GM23338 (cell line): ENCODE measurements around the gene RTN4RL1. TPM values are rescaled to one million over a fixed set of nuclear protein-coding genes. Genes with fewer than 3 reads are reported as not detected.
A peak's percentile ranks its signal among the peaks of the same experiment; 100 is the strongest.

Experiments
- ATAC-seq: fragments of 200-7000 bp; cut with Tn5 transposase; 3 replicates; pipeline ENCODE4 v1.9.1; 2020
- DNase-seq: peaks from one replicate; pipeline ENCODE4 v3.0.0-alpha.2; 2015; ENCODE audit warnings: low spot score
- H2AFZ ChIP-seq: fragments of 200-600 bp; sonication (generic); 2 replicates; pipeline ENCODE4 v1.8.0; 2016; ENCODE audit warnings: antibody characterized with exemption, mild to moderate bottlenecking, moderate library complexity
- H3F3A ChIP-seq: fragments of 200-600 bp; sonication (generic); replicated peaks from 2 replicates; pipeline ENCODE4 v1.8.0; 2017; ENCODE audit warnings: antibody characterized with exemption, mixed run types, low read depth
- H3K27ac ChIP-seq: fragments of 200-600 bp; sonication (generic); 2 replicates; pipeline ENCODE4 v1.6.1; 2016; ENCODE audit warnings: low read depth
- H3K27me3 ChIP-seq: fragments of 200-600 bp; sonication (generic); 2 replicates; pipeline ENCODE4 v1.8.0; 2016; ENCODE audit warnings: mild to moderate bottlenecking, mixed run types, moderate library complexity; ENCODE audit not compliant: insufficient read depth
- H3K36me3 ChIP-seq: fragments of 200-600 bp; sonication (generic); 2 replicates; pipeline ENCODE4 v1.8.0; 2016; ENCODE audit warnings: mild to moderate bottlenecking; ENCODE audit not compliant: insufficient read depth
- H3K4me1 ChIP-seq: fragments of 200-600 bp; sonication (generic); 2 replicates; pipeline ENCODE4 v1.8.0; 2016; ENCODE audit warnings: mild to moderate bottlenecking, moderate library complexity; ENCODE audit not compliant: insufficient read depth
- H3K4me2 ChIP-seq: fragments of 200-600 bp; sonication (generic); 2 replicates; pipeline ENCODE4 v1.7.1; 2017; ENCODE audit warnings: mixed run types
- H3K4me3 ChIP-seq: fragments of 200-600 bp; sonication (generic); 2 replicates; pipeline ENCODE4 v1.6.1; 2016; ENCODE audit warnings: mixed run types
- H3K79me2 ChIP-seq: fragments of 200-600 bp; sonication (generic); replicated peaks from 2 replicates; pipeline ENCODE4 v1.8.0; 2017; ENCODE audit warnings: mild to moderate bottlenecking; ENCODE audit not compliant: insufficient read depth
- H3K9me2 ChIP-seq: fragments of 200-600 bp; sonication (generic); 2 replicates; pipeline ENCODE4 v1.8.0; 2017; ENCODE audit not compliant: insufficient read depth
- H4K20me1 ChIP-seq: fragments of 200-600 bp; sonication (generic); replicated peaks from 2 replicates; pipeline ENCODE4 v1.8.0; 2017; ENCODE audit warnings: mild to moderate bottlenecking; ENCODE audit not compliant: insufficient read depth
- H3K27ac Mint-ChIP-seq: 2 replicates; pipeline ENCODE4 v1.8.0; 2020; ENCODE audit warnings: inconsistent platforms, mild to moderate bottlenecking, moderate library complexity, mixed read lengths
- H3K27me3 Mint-ChIP-seq: 3 replicates; pipeline ENCODE4 v1.8.0; 2022; ENCODE audit warnings: low read depth, mild to moderate bottlenecking, moderate library complexity, mixed read lengths, inconsistent platforms; ENCODE audit not compliant: insufficient read depth, poor library complexity
- H3K36me3 Mint-ChIP-seq: 3 replicates; pipeline ENCODE4 v1.8.0; 2021; ENCODE audit warnings: low read depth, mild to moderate bottlenecking, inconsistent platforms, moderate library complexity, mixed read lengths
- H3K4me1 Mint-ChIP-seq: 3 replicates; pipeline ENCODE4 v1.8.0; 2020; ENCODE audit warnings: mild to moderate bottlenecking, inconsistent platforms, mixed read lengths
- H3K4me3 Mint-ChIP-seq: 3 replicates; pipeline ENCODE4 v1.8.0; 2021; ENCODE audit warnings: moderate library complexity, mild to moderate bottlenecking, inconsistent platforms, mixed read lengths
- H3K9me3 Mint-ChIP-seq: 3 replicates; pipeline ENCODE4 v1.8.0; 2020; ENCODE audit warnings: moderate library complexity, mild to moderate bottlenecking, inconsistent platforms, mixed read lengths
- CREB1 ChIP-seq: fragments of 250-450 bp; sonication (Bioruptor Pico); IDR thresholded peaks from 2 replicates; pipeline ENCODE4 v1.5.0; 2020; ENCODE audit warnings: low read depth, mild to moderate bottlenecking, moderate library complexity
- EZH2 ChIP-seq: fragments of 200-600 bp; sonication (generic); IDR thresholded peaks from one replicate; pipeline ENCODE4 v1.8.0; 2017; ENCODE audit warnings: antibody characterized with exemption, mild to moderate bottlenecking, low read depth; ENCODE audit not compliant: unreplicated experiment
- EZH2phosphoT487 ChIP-seq: fragments of 200-600 bp; sonication (generic); IDR thresholded peaks from one replicate; pipeline ENCODE4 v1.8.1; 2018; ENCODE audit warnings: antibody characterized with exemption; ENCODE audit not compliant: unreplicated experiment
- JUNB ChIP-seq: IDR thresholded peaks from one replicate; pipeline ENCODE4 v1.6.1; 2016; ENCODE audit warnings: antibody characterized with exemption; ENCODE audit not compliant: unreplicated experiment
- NANOG ChIP-seq: IDR thresholded peaks from 2 replicates; pipeline ENCODE4 v1.6.1; 2016; ENCODE audit warnings: antibody characterized with exemption, borderline replicate concordance
- POLR2AphosphoS5 ChIP-seq: IDR thresholded peaks from 2 replicates; pipeline ENCODE4 v1.6.1; 2016; ENCODE audit warnings: antibody characterized with exemption, low read depth
- REST ChIP-seq: IDR thresholded peaks from one replicate; pipeline ENCODE4 v1.6.1; 2018; ENCODE audit warnings: antibody characterized with exemption; ENCODE audit not compliant: unreplicated experiment
- STAT1 ChIP-seq: IDR thresholded peaks from one replicate; pipeline ENCODE4 v1.6.1; 2016; ENCODE audit warnings: antibody characterized with exemption; ENCODE audit not compliant: unreplicated experiment
- ZNF114 ChIP-seq: fragments of 250-450 bp; sonication (Bioruptor Pico); IDR thresholded peaks from 2 replicates; pipeline ENCODE4 v1.5.0; 2020; ENCODE audit warnings: mild to moderate bottlenecking, moderate library complexity
- ZNF331 ChIP-seq: fragments of 250-450 bp; sonication (Bioruptor Pico); IDR thresholded peaks from 2 replicates; pipeline ENCODE4 v1.5.0; 2020; ENCODE audit warnings: low read depth, mild to moderate bottlenecking, moderate library complexity
- polyA plus RNA-seq: library from polyadenylated mRNA; unstranded; fragments of >200 nt; fragmentation: Nextera tagmentation; extraction: Ambion mirVana; gene quantifications from 2 replicates; pipeline ENCODE4 v1.2.1, GENCODE V29; 2016
- total RNA-seq: library from RNA; depleted of rRNA; stranded (reverse); fragments of >200 nt; shearing (Covaris generic); gene quantifications from 2 replicates; pipeline ENCODE4 v1.2.3, GENCODE V29; 2014
- TF ChIP-seq, protein P1 (sequence below): IDR thresholded peaks from 2 replicates; pipeline ENCODE4 v1.6.1; 2016; ENCODE audit warnings: antibody characterized with exemption
- TF ChIP-seq, protein P2 (sequence below): fragments of 250-450 bp; sonication (Bioruptor Pico); IDR thresholded peaks from 2 replicates; pipeline ENCODE4 v1.5.0; 2020; ENCODE audit warnings: mild to moderate bottlenecking, moderate library complexity
- TF ChIP-seq, protein P3 (sequence below), 2 experiments: fragments of 200-600 bp in 1 of 2; sonication (generic) in 1 of 2; conservative IDR thresholded peaks; 2 replicates each; pipeline versions ENCODE4 v1.5.1 to v1.6.1; 2016 to 2017; ENCODE audit warnings: antibody characterized with exemption in 2 of 2, low read depth in 2 of 2, mild to moderate bottlenecking in 2 of 2, moderate library complexity in 1 of 2

Gene RTN4RL1
- total and polyA plus RNA-seq, 2 experiments from 2014 or later: 0.17 TPM; not detected in 1

GRCh38 chr17:1936766-1937165, 88.4 kb downstream of the RTN4RL1 start:
- Histone ChIP-seq H3F3A (no peaks in the 10 kb centered on the region), H3K4me1 (no peaks in the 10 kb centered on the region), H3K36me3 (no peaks in the 10 kb centered on the region), H2AFZ (peak overlapping the region; percentile 84), H3K9me2 (no peaks in the 10 kb centered on the region), H3K27me3 (no peaks in the 10 kb centered on the region), H3K27ac (no peak overlapping the region), H4K20me1 (no peaks in the 10 kb centered on the region), H3K79me2 (no peaks in the 10 kb centered on the region), H3K4me3 (no peak overlapping the region), H3K4me2 (no peak overlapping the region)
- no peaks in the 10 kb centered on the region for H3K9me3 Mint-ChIP-seq
- ATAC-seq (peak; percentile 7), DNase-seq (peak; percentile 44)
- H3K27ac Mint-ChIP-seq: no peak overlapping the region
- peaks cover 16% of the 10 kb centered on the region for H3K27me3 Mint-ChIP-seq
- no peaks in the 10 kb centered on the region for H3K36me3 Mint-ChIP-seq
- TF ChIP-seq, protein P1, sequence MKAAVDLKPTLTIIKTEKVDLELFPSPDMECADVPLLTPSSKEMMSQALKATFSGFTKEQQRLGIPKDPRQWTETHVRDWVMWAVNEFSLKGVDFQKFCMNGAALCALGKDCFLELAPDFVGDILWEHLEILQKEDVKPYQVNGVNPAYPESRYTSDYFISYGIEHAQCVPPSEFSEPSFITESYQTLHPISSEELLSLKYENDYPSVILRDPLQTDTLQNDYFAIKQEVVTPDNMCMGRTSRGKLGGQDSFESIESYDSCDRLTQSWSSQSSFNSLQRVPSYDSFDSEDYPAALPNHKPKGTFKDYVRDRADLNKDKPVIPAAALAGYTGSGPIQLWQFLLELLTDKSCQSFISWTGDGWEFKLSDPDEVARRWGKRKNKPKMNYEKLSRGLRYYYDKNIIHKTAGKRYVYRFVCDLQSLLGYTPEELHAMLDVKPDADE: no peak
- TF ChIP-seq, protein P2, sequence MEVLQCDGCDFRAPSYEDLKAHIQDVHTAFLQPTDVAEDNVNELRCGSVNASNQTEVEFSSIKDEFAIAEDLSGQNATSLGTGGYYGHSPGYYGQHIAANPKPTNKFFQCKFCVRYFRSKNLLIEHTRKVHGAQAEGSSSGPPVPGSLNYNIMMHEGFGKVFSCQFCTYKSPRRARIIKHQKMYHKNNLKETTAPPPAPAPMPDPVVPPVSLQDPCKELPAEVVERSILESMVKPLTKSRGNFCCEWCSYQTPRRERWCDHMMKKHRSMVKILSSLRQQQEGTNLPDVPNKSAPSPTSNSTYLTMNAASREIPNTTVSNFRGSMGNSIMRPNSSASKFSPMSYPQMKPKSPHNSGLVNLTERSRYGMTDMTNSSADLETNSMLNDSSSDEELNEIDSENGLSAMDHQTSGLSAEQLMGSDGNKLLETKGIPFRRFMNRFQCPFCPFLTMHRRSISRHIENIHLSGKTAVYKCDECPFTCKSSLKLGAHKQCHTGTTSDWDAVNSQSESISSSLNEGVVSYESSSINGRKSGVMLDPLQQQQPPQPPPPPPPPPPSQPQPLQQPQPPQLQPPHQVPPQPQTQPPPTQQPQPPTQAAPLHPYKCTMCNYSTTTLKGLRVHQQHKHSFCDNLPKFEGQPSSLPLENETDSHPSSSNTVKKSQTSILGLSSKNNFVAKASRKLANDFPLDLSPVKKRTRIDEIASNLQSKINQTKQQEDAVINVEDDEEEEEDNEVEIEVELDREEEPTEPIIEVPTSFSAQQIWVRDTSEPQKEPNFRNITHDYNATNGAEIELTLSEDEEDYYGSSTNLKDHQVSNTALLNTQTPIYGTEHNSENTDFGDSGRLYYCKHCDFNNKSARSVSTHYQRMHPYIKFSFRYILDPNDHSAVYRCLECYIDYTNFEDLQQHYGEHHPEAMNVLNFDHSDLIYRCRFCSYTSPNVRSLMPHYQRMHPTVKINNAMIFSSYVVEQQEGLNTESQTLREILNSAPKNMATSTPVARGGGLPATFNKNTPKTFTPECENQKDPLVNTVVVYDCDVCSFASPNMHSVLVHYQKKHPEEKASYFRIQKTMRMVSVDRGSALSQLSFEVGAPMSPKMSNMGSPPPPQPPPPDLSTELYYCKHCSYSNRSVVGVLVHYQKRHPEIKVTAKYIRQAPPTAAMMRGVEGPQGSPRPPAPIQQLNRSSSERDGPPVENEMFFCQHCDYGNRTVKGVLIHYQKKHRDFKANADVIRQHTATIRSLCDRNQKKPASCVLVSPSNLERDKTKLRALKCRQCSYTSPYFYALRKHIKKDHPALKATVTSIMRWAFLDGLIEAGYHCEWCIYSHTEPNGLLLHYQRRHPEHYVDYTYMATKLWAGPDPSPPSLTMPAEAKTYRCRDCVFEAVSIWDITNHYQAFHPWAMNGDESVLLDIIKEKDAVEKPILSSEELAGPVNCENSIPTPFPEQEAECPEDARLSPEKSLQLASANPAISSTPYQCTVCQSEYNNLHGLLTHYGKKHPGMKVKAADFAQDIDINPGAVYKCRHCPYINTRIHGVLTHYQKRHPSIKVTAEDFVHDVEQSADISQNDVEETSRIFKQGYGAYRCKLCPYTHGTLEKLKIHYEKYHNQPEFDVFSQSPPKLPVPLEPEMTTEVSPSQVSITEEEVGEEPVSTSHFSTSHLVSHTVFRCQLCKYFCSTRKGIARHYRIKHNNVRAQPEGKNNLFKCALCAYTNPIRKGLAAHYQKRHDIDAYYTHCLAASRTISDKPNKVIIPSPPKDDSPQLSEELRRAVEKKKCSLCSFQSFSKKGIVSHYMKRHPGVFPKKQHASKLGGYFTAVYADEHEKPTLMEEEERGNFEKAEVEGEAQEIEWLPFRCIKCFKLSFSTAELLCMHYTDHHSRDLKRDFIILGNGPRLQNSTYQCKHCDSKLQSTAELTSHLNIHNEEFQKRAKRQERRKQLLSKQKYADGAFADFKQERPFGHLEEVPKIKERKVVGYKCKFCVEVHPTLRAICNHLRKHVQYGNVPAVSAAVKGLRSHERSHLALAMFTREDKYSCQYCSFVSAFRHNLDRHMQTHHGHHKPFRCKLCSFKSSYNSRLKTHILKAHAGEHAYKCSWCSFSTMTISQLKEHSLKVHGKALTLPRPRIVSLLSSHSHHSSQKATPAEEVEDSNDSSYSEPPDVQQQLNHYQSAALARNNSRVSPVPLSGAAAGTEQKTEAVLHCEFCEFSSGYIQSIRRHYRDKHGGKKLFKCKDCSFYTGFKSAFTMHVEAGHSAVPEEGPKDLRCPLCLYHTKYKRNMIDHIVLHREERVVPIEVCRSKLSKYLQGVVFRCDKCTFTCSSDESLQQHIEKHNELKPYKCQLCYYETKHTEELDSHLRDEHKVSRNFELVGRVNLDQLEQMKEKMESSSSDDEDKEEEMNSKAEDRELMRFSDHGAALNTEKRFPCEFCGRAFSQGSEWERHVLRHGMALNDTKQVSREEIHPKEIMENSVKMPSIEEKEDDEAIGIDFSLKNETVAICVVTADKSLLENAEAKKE (CRISPR knock-in tag): no peak
- TF ChIP-seq EZH2phosphoT487: no peak
- no peak for TF ChIP-seq ZNF331
- TF ChIP-seq, protein P3, sequence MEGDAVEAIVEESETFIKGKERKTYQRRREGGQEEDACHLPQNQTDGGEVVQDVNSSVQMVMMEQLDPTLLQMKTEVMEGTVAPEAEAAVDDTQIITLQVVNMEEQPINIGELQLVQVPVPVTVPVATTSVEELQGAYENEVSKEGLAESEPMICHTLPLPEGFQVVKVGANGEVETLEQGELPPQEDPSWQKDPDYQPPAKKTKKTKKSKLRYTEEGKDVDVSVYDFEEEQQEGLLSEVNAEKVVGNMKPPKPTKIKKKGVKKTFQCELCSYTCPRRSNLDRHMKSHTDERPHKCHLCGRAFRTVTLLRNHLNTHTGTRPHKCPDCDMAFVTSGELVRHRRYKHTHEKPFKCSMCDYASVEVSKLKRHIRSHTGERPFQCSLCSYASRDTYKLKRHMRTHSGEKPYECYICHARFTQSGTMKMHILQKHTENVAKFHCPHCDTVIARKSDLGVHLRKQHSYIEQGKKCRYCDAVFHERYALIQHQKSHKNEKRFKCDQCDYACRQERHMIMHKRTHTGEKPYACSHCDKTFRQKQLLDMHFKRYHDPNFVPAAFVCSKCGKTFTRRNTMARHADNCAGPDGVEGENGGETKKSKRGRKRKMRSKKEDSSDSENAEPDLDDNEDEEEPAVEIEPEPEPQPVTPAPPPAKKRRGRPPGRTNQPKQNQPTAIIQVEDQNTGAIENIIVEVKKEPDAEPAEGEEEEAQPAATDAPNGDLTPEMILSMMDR (conservative IDR thresholded peaks at IDR 0.05; ENCODE audit: low read depth in 2 of 2): no peak
- no peak for TF ChIP-seq ZNF114
- no peak for TF ChIP-seq EZH2
- no peak for TF ChIP-seq JUNB
- no peak for TF ChIP-seq STAT1
- no peak for TF ChIP-seq POLR2AphosphoS5
- TF ChIP-seq CREB1 (CRISPR knock-in tag): no peak
- TF ChIP-seq REST: no peak
- TF ChIP-seq NANOG: no peak
- no peak overlapping the region for H3K4me3 Mint-ChIP-seq
- 0 out of 3 replicates have a peak, but pooled peaks cover 4% of the 10 kb centered on the region for H3K4me1 Mint-ChIP-seq
